IMR-90 (cell line): Measurements from ENCODE around the gene XDH. TPM values are rescaled to one million over a fixed set of nuclear protein-coding genes. Genes with fewer than 3 reads are reported as not detected.

Experiments used
- ATAC-seq: fragments of 200-7000 bp; cut with Tn5 transposase; 2 replicates; pipeline ENCODE4 v1.9.1; 2020; ENCODE audit warnings: low read depth, mild to moderate bottlenecking, moderate library complexity
- BruUV-seq: library from RNA; stranded (reverse); fragments of 400-500 nt; replicated peaks from 2 replicates; lab custom pipeline; 2021; lab: Mats Ljungman, UMichigan
- CTCF ChIA-PET: fragments of 300-600 bp; formaldehyde crosslinking; extraction: SDS; loops from one replicate; lab custom pipeline; 2021; ENCODE audit warnings: antibody characterized with exemption; lab: Yijun Ruan, JAX
- POLR2A ChIA-PET: fragments of 300-600 bp; sonication (Branson Sonifier 250); formaldehyde crosslinking; loops from one replicate; lab custom pipeline; 2022; ENCODE audit warnings: antibody characterized with exemption; ENCODE audit not compliant: unreplicated experiment; lab: Charles Lee
- DNase-seq: peaks from one replicate; pipeline ENCODE4 v3.0.0; 2013
- H2AFZ ChIP-seq: replicated peaks from 2 replicates; pipeline ENCODE3; 2013; ENCODE audit warnings: low read length, mild to moderate bottlenecking; ENCODE audit not compliant: poor library complexity
- H2AK5ac ChIP-seq: 2 replicates; pipeline ENCODE4 v1.6.1; 2013; ENCODE audit warnings: low read depth, low read length, inconsistent platforms
- H2AK9ac ChIP-seq: replicated peaks from 2 replicates; pipeline ENCODE3; 2013; ENCODE audit warnings: mild to moderate bottlenecking, low read depth, low read length, moderate library complexity; ENCODE audit not compliant: poor library complexity
- H2BK120ac ChIP-seq: 2 replicates; pipeline ENCODE4 v1.6.1; 2013; ENCODE audit warnings: low read depth, low read length, inconsistent platforms
- H2BK15ac ChIP-seq: 3 replicates; pipeline ENCODE4 v1.6.1; 2013; ENCODE audit warnings: low read depth, low read length, inconsistent platforms
- H2BK20ac ChIP-seq: 2 replicates; pipeline ENCODE4 v1.6.1; 2013; ENCODE audit warnings: low read depth, mild to moderate bottlenecking, inconsistent platforms, low read length, moderate library complexity
- H2BK5ac ChIP-seq: 2 replicates; pipeline ENCODE4 v1.6.1; 2013; ENCODE audit warnings: mild to moderate bottlenecking, low read depth, low read length, inconsistent platforms; ENCODE audit not compliant: poor library complexity, severe bottlenecking
- H3K14ac ChIP-seq: replicated peaks from 2 replicates; pipeline ENCODE4 v1.6.1; 2013; ENCODE audit warnings: low read depth, low read length, inconsistent platforms
- H3K18ac ChIP-seq: 2 replicates; pipeline ENCODE4 v1.6.1; 2013; ENCODE audit warnings: low read depth, low read length, control low read depth
- H3K23ac ChIP-seq: 2 replicates; pipeline ENCODE4 v1.6.1; 2013; ENCODE audit warnings: low read depth, low read length, inconsistent platforms
- H3K27ac ChIP-seq: 2 replicates; pipeline ENCODE4 v1.5.1; 2013; ENCODE audit warnings: mild to moderate bottlenecking, control low read depth, low read length; ENCODE audit not compliant: insufficient read depth
- H3K27me3 ChIP-seq: 2 replicates; pipeline ENCODE4 v1.6.1; 2013; ENCODE audit warnings: low read length; ENCODE audit not compliant: control insufficient read depth, insufficient read depth
- H3K36me3 ChIP-seq: 2 replicates; pipeline ENCODE4 v1.6.1; 2013; ENCODE audit warnings: low read length, mixed read lengths; ENCODE audit not compliant: control insufficient read depth, insufficient read depth
- H3K4ac ChIP-seq: 2 replicates; pipeline ENCODE4 v1.6.1; 2013; ENCODE audit warnings: low read depth, low read length, inconsistent platforms
- H3K4me1 ChIP-seq: 2 replicates; pipeline ENCODE4 v1.6.1; 2013; ENCODE audit warnings: low read length, mixed read lengths; ENCODE audit not compliant: control insufficient read depth, insufficient read depth
- H3K4me2 ChIP-seq: 2 replicates; pipeline ENCODE4 v1.6.1; 2013; ENCODE audit warnings: low read depth, mild to moderate bottlenecking, control low read depth, low read length, moderate library complexity
- H3K4me3 ChIP-seq: 2 replicates; pipeline ENCODE4 v1.5.1; 2013; ENCODE audit warnings: low read depth, mild to moderate bottlenecking, control low read depth, low read length, moderate library complexity; ENCODE audit not compliant: insufficient read depth
- H3K56ac ChIP-seq: 2 replicates; pipeline ENCODE4 v1.6.1; 2013; ENCODE audit warnings: low read length, inconsistent platforms; ENCODE audit not compliant: insufficient read depth; ENCODE audit errors: extremely low read depth
- H3K79me1 ChIP-seq, 2 experiments: 2 replicates each; pipeline ENCODE4 v1.6.1; 2013; ENCODE audit warnings: low read length in 2 of 2, inconsistent platforms in 1 of 2, low read depth in 1 of 2
- H3K9ac ChIP-seq: 2 replicates; pipeline ENCODE4 v1.6.1; 2013; ENCODE audit warnings: low read depth, low read length, control low read depth
- H3K9me1 ChIP-seq: 2 replicates; pipeline ENCODE4 v1.6.1; 2013; ENCODE audit warnings: low read length, inconsistent platforms; ENCODE audit not compliant: insufficient read depth
- H3K9me3 ChIP-seq: 2 replicates; pipeline ENCODE4 v1.6.1; 2013; ENCODE audit warnings: low read length; ENCODE audit not compliant: control insufficient read depth, insufficient read depth
- H4K20me1 ChIP-seq: 2 replicates; pipeline ENCODE4 v1.6.1; 2013; ENCODE audit warnings: low read length, inconsistent platforms; ENCODE audit not compliant: insufficient read depth
- H4K5ac ChIP-seq: 2 replicates; pipeline ENCODE4 v1.6.1; 2013; ENCODE audit warnings: mild to moderate bottlenecking, low read depth, low read length, control low read depth
- H4K8ac ChIP-seq, 2 experiments: 2 replicates each; pipeline ENCODE4 v1.6.1; 2013; ENCODE audit warnings: low read depth in 2 of 2, low read length in 2 of 2, control low read depth in 1 of 2, inconsistent platforms in 1 of 2
- H4K91ac ChIP-seq: 2 replicates; pipeline ENCODE4 v1.6.1; 2013; ENCODE audit warnings: low read depth, low read length, inconsistent platforms; ENCODE audit not compliant: insufficient read depth
- CEBPB ChIP-seq: IDR thresholded peaks from 2 replicates; pipeline ENCODE4 v1.6.1; 2012; ENCODE audit warnings: low read depth, low read length, improper control_type of control experiment
- CHD1 ChIP-seq: IDR thresholded peaks from 2 replicates; pipeline ENCODE4 v1.6.1; 2012; ENCODE audit warnings: low read depth, low read length, improper control_type of control experiment
- MAZ ChIP-seq: IDR thresholded peaks from 2 replicates; pipeline ENCODE4 v1.6.1; 2012; ENCODE audit warnings: low read depth, mild to moderate bottlenecking, low read length, improper control_type of control experiment, moderate library complexity, borderline replicate concordance
- WGBS, 2 experiments: methylation state at CpG; one replicate each; pipeline versions ENCODE4 v1.1.5 to v1.1.7; 2013; ENCODE audit warnings: missing lambda C conversion rate in 2 of 2; ENCODE audit not compliant: insufficient read length in 1 of 2; ENCODE audit errors: extremely low coverage in 2 of 2; 5-methylcytosine and 5-hydroxymethylcytosine counted together
- dilution Hi-C: fragments of 300-500 bp; cut with HindIII; formaldehyde crosslinking; loops from one replicate; pipeline ENCODE4 v1.14.3; 2018; ENCODE audit warnings: low sequenced_read_pairs; ENCODE audit not compliant: unreplicated experiment
- in situ Hi-C: fragments of 300-500 bp; cut with MboI; formaldehyde crosslinking; loops from 3 replicates; pipeline ENCODE4 v1.14.3; 2019; ENCODE audit warnings: low sequenced_read_pairs, inconsistent platforms, mixed read lengths
- intact Hi-C: fragments of 100-400 bp; cut with micrococcal nuclease; formaldehyde crosslinking; loops from 2 replicates; pipeline ENCODE4 v1.10.0; 2022
- polyA plus RNA-seq, 3 experiments: library from polyadenylated mRNA; depleted of rRNA; stranded (reverse); fragments of >200 nt; gene quantifications; 2 replicates each; pipeline ENCODE4 v1.2.3, GENCODE V29; 2012; ENCODE audit warnings: low replicate concordance in 1 of 3
- total RNA-seq: library from RNA; depleted of rRNA; stranded (reverse); fragments of >200 nt; gene quantifications from 2 replicates; pipeline ENCODE4 v1.2.3, GENCODE V29; 2012

Gene XDH
- total and polyA plus RNA-seq, 2 of the 4 experiments (the other 2 are of a cell fraction) = 0.46 to 1.1 TPM

DNA sequence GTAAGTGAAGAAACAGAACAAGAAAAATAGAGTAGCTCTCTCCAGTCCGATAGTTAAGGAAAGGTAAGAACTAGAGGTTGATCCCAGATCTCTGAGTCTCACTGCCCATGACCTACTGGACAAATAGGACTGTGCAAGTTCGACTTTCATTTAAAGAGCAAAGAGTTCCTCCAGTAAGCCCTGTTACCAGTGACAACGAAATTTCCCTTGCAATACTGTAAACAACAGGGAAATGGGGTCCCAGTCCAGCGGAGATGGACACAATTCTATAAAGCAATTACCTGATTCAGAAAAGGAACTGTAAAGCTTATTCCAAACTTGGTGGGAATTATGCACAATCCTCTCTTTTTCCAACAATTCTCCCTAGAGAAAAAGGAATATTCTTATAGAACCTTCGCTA lies 65.9 kb downstream of the XDH start:
- Histone ChIP-seq H3K18ac (no peak overlapping the region), H2AK5ac (no peak overlapping the region), H3K9ac (no peak overlapping the region), H2BK5ac (no peak overlapping the region), H4K5ac (no peak overlapping the region), H3K23ac (no peak overlapping the region), H3K14ac (no peak overlapping the region), H2BK120ac (no peak overlapping the region), H2BK15ac (no peak overlapping the region), H2AFZ (no peak overlapping the region), H3K4me2 (no peak overlapping the region), H3K9me3 (no peaks in the 10 kb centered on the region), H3K4me3 (no peak overlapping the region), H4K91ac (no peak overlapping the region), H3K4me1 (peaks cover 11% of the 10 kb centered on the region), H2AK9ac (no peak overlapping the region), H3K4ac (no peak overlapping the region), H3K36me3 (no peaks in the 10 kb centered on the region), H3K27ac (no peak overlapping the region), H3K56ac (no peak overlapping the region), H2BK20ac (no peak overlapping the region), H3K9me1 (peaks cover 3% of the 10 kb centered on the region), H4K8ac (no peak overlapping the region), H4K20me1 (no peaks in the 10 kb centered on the region), H3K27me3 (no peaks in the 10 kb centered on the region), H3K79me1 (no peaks in the 10 kb centered on the region)
- ATAC-seq (no peak), DNase-seq (no peak)
- WGBS, 2 experiments = no CpG with 5 or more reads among the region's 5 CpGs
- POLR2A ChIA-PET = no interaction called here
- in situ Hi-C loops = loop anchor here (25.0 kb wide), 1 partner anchor 1186 kb away; no protein-coding TSS in a partner anchor
- no TSS peak for BruUV-seq
- no peak for TF ChIP-seq MAZ
- TF ChIP-seq CEBPB = no peak
- no peak for TF ChIP-seq CHD1
- dilution Hi-C loops = no loop called here
- intact Hi-C loops = no loop called here
- CTCF ChIA-PET = no interaction called here
